HG02852 (cell line): ENCODE data around the gene MT3.
A peak's percentile ranks its signal among the peaks of the same experiment; 100 is the strongest.
"Not testable (repeated sequence)": the region's sequence is repeated elsewhere in the genome, so short reads cannot be mapped to it uniquely, and the experiment has no call there.

ENCODE experiments used
- ATAC-seq: cut with Tn5 transposase; IDR thresholded peaks from one replicate; pipeline ENCODE4 v1.9.1; 2021; ENCODE audit warnings: mild to moderate bottlenecking, moderate library complexity; ENCODE audit not compliant: unreplicated experiment

MT3 gene

GRCh38 chr16:56577300-56577625, 12.1 kb upstream of the MT3 start:
- ATAC-seq: no peak

- no peak for ATAC-seq
These were observed 8.8 kb upstream of the MT3 start for GRCh38 chr16:56580391-56581048.

- not testable (repeated sequence) for ATAC-seq
These were observed 6.4 kb upstream of the MT3 start for GRCh38 chr16:56582911-56583310.

GRCh38 chr16:56583351-56584168, 5.8 kb upstream of the MT3 start:
- no peak for ATAC-seq

GRCh38 chr16:56584276-56584675, 5.1 kb upstream of the MT3 start:
- no peak for ATAC-seq

- no peak for ATAC-seq
These were observed 567 bp upstream of the MT3 start for GRCh38 chr16:56588781-56589140.

- no peak for ATAC-seq
These were observed 2.2 kb downstream of the MT3 start for GRCh38 chr16:56591377-56592060.

GRCh38 chr16:56593573-56594291, 4.4 kb downstream of the MT3 start:
- ATAC-seq: no peak

GRCh38 chr16:56594292-56594619, 4.9 kb downstream of the MT3 start:
- no peak for ATAC-seq

- ATAC-seq: no peak
These were observed 11.2 kb downstream of the MT3 start for GRCh38 chr16:56600398-56600999.

GRCh38 chr16:56601325-56601724, 12.0 kb downstream of the MT3 start:
- ATAC-seq: no peak

- ATAC-seq: no peak
These were observed 14.3 kb downstream of the MT3 start for GRCh38 chr16:56603589-56603988.

- ATAC-seq: no peak
These were observed 15.6 kb downstream of the MT3 start for GRCh38 chr16:56604966-56605365.

- no peak for ATAC-seq
These were observed 16.1 kb downstream of the MT3 start for GRCh38 chr16:56605475-56605874.

GRCh38 chr16:56606071-56606475, 16.7 kb downstream of the MT3 start:
- ATAC-seq: no peak

- ATAC-seq: no peak
These were observed 17.3 kb downstream of the MT3 start for GRCh38 chr16:56606476-56607108.

GRCh38 chr16:56607109-56607618, 17.8 kb downstream of the MT3 start:
- ATAC-seq: no peak

- ATAC-seq: no peak
These were observed 18.3 kb downstream of the MT3 start for GRCh38 chr16:56607675-56608042.

- ATAC-seq: peak; percentile 88
These were observed 18.9 kb downstream of the MT3 start, which contains the start of gene MT2A for GRCh38 chr16:56608043-56608875. Gene MT2A, plus strand, starts transcription at chr16:56608584. Its CDS starts 72 bp downstream, at chr16:56608656.
